Retinal pigment epithelial cell (primary cell): Measurements from ENCODE around the gene TSPAN4.

ENCODE experiments used
- DNase-seq: peaks from one replicate; pipeline ENCODE4 v3.0.0-alpha.2; 2010; ENCODE audit warnings: low read depth
- H3K4me3 ChIP-seq: 2 replicates; pipeline ENCODE4 v1.5.1; 2011; ENCODE audit warnings: mild to moderate bottlenecking, low read length, control low read depth, moderate library complexity
- TF ChIP-seq, protein P1 (sequence below): conservative IDR thresholded peaks from 2 replicates; pipeline ENCODE4 v1.5.1; 2011; ENCODE audit warnings: low read depth, low read length, control low read depth, inconsistent platforms

The TSPAN4 gene

DNA sequence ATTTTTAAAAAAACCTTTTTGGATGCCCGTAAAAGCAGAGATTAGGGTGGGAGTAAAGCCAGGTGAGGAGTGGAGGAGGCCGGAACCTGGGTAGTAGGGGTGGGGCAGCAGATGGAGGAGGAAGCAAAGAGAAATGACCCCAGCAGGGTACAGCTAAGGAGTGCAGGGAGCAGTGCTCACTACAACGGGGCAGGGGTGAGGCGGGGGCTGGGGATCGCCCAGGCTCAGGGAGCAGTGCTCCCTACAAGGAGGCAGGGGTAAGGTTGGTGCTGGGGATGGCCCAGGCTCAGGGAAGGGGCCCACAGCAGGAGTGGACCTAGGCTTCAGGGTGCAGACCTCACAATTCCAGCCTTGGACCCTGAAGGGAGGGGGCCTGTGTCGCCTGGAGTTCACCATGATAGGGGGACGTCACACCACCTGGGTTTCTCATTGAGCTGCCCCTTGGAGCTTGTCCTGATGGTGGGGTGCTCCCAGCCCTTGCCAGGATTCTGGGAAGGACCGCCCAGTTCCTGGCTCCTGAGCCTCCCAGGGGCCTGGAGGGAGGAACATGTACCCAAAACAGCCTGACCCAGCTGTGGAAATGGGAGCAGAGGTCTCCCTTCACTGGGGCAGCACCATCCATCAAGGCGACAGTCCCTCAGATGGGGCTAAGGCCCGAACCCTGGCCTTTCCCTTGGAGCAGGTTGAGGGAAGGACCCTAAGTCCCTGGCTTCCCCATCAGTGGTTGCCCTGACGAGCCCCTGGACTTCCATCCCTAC lies 26.8 kb upstream of the TSPAN4 start:
- H3K4me3 ChIP-seq = no peak overlapping the region
- DNase-seq = no peak
- TF ChIP-seq, protein P1, sequence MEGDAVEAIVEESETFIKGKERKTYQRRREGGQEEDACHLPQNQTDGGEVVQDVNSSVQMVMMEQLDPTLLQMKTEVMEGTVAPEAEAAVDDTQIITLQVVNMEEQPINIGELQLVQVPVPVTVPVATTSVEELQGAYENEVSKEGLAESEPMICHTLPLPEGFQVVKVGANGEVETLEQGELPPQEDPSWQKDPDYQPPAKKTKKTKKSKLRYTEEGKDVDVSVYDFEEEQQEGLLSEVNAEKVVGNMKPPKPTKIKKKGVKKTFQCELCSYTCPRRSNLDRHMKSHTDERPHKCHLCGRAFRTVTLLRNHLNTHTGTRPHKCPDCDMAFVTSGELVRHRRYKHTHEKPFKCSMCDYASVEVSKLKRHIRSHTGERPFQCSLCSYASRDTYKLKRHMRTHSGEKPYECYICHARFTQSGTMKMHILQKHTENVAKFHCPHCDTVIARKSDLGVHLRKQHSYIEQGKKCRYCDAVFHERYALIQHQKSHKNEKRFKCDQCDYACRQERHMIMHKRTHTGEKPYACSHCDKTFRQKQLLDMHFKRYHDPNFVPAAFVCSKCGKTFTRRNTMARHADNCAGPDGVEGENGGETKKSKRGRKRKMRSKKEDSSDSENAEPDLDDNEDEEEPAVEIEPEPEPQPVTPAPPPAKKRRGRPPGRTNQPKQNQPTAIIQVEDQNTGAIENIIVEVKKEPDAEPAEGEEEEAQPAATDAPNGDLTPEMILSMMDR = no peak

DNA sequence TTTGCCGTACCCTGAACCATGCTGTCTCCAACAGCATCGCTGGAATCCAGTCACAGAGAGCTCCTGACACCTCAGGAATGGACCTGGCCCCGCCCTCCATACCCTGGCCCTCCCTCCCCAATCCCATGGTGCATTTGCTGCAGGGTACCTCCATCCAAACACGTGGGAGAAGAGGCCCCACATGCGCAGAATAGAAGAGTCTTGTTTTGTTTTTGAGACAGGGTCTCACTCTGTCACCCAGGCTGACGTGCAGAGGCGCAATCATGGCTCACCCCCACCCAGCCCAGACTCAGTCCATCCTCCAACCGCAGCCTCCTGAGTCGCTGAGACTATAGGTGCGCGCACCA lies 26.2 kb upstream of the TSPAN4 start:
- TF ChIP-seq, protein P1 = no peak
- no peak for DNase-seq
- no peak overlapping the region for H3K4me3 ChIP-seq

DNA sequence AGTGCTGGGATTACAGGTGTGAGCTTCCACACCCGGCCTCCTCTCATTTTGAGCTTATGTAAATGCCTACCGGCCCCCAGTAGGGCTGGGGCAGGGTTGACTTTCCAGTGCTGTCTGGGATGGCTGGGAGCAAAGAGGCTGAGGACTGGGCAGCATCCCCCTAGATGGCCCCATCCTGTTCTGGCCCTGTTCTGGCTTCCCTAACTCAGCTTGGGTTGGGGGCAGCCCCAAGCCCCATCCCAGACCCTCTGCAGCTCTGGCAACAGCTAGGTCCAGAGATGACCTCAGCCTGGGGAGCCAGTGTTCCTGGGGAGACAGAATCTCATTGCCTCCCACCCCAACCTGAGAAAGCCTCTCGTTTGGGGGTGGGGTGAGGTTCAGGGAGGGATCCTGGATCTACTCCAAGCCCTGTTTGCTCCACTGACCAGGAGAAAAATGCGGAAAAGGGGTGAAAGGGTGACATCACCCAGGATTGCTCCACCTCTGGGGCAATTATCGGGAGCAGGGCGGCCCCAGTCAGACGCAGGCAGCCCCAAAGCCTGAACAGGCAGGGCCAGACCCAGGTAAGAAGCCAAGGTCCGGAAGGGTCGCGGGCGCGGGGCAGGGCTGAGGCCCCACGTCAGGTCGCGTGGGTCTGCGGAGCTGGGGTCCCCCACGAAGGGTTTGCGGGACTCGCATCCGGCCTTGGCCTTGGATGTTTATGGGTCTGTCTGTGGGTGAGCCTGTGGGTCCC lies 24.1 kb upstream of the TSPAN4 start, which contains the start of gene PNPLA2:
TSS of gene PNPLA2 (plus strand) at position 519 of the 733 bp plus-strand sequence. CDS start 805 bp downstream, outside the sequence.
- peak within 1 kb of the TSS; percentile 63 for H3K4me3 ChIP-seq
- TF ChIP-seq, protein P1 = no peak
- no peak for DNase-seq

DNA sequence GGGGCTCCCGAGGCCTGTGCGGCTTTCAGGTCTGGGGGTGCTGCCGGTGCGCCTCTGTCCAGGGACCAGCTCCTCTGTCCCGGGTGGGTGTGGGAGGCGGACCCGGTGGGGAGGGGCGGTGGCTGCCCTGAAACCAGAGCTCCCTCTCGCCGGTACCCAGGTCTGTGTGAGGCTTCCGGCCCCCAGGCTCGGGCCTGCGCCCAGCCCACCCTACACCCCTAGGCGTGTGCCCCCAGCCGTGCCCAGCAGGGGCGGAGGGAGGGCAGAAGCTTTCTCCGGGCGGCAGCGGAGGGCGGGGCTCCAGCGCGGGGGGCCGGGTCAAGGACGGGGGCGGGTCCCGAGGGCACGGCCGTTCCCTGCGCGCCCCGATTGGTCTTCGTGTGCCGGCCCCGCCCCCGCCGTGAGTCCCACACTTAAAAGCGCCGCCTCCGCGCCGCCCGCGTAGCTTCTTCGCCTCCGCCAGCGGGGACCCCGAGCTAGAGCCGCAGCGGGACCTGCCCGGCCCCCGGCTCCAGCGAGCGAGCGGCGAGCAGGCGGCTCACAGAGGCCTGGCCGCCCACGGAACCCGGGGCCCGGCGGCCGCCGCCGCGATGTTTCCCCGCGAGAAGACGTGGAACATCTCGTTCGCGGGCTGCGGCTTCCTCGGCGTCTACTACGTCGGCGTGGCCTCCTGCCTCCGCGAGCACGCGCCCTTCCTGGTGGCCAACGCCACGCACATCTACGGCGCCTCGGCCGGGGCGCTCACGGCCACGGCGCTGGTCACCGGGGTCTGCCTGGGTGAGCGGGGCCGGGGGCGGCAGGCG lies 23.3 kb upstream of the TSPAN4 start:
- no peak for DNase-seq
- peak overlapping the region; percentile 63 for H3K4me3 ChIP-seq
- TF ChIP-seq, protein P1 = peak; percentile 7

DNA sequence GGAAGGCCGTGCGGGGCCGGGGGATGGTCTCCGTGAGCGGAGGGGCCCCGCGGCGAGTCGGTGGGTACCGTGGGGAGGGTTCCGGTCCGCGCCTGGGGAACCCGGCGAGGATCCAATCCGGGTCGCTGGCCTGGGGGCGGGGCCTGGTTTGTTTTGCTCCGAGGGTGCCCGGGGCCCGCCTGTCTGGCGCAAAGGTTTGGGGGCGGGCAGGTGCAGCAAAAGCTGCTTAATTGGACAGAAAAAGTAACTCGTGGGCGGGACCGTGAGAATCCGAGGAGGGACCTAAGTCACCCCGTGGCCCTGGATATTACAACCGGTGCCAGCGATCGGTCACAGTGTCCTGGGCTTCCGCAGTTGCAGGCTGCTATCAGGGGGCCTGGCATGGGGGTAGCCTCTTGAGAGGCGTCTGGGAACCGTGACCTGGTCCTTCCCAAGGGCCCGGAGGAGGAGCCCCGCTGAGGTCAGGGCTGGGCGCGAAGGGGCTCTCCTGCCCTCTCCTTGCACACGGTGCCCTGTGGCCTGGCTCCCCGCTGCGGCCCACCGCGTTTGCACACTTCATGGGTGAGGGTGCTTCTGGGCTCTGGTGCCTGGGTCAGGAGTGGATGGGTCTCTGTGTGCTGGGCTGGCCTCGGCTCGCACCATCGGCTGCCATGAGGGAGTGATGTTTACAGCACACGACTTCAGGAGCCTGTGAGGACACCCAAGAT lies 22.6 kb upstream of the TSPAN4 start:
- peak overlapping the region; percentile 63 for H3K4me3 ChIP-seq
- no peak for DNase-seq
- TF ChIP-seq, protein P1 = no peak

DNA sequence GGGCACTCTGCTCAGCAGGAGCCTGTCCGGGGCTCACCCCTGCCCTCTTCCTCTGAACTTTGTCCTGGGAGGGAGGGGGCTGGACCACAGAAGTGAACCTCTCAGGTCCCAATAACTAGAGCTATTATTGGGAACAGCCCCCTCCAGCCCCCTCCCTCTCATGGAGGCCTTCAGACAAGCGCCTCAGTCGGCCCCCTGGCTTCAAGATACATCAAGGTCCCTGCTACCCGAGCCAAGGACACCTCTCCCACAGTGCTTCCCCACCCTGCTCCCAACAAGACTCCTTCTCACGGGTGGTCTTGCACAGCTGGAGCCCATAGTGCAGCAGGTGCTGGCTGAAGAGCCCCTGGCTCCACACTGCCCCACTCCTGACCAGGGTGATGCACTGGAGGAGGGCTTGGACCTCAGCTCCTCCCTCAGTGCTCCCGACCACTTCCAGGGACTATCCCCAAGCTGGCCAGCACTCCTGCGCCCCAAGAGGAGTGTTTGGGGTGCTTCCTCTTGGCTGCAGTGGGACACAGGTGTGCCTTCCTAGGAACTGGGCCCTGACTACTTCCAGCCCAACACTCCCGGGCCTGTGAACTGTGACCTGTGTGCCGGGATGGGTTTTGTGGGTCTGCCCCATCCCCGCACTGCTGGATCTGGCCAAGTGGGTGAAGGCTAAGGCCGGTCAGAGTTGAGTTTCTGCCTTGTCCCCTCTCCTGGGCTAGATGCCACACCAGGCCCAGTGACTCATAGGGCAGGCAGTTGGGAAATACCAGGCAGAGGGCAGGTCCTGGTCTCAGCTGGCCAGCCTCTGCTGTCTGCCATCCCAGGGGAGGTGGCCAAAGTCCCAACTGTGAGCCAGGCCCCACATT lies 21.8 kb upstream of the TSPAN4 start:
- TF ChIP-seq, protein P1 = no peak
- peak overlapping the region; percentile 63 for H3K4me3 ChIP-seq
- no peak for DNase-seq
